ENCODE results near the gene FAAP20.

DNA sequence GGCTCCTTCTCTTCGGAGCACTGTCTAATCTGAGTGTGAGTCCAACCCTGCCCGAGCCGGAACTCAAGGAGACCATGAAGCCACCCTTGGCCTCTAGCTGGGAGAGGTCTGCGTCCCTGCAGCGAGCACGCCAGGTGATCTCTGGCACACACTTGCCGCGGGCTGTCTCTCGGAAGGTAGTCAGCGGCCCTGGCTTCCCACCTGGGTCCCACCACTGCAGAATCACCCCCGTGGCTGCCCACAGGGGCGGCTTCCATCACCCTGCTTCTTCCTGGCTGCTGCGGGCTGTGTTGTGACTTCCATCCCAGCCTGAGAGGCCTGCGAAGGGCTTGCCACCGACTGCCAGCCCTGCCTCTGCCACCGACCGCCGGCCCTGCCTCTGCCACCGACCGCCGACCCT lies 17.0 kb downstream of the FAAP20 start:
- TF ChIP-seq, protein P1, sequence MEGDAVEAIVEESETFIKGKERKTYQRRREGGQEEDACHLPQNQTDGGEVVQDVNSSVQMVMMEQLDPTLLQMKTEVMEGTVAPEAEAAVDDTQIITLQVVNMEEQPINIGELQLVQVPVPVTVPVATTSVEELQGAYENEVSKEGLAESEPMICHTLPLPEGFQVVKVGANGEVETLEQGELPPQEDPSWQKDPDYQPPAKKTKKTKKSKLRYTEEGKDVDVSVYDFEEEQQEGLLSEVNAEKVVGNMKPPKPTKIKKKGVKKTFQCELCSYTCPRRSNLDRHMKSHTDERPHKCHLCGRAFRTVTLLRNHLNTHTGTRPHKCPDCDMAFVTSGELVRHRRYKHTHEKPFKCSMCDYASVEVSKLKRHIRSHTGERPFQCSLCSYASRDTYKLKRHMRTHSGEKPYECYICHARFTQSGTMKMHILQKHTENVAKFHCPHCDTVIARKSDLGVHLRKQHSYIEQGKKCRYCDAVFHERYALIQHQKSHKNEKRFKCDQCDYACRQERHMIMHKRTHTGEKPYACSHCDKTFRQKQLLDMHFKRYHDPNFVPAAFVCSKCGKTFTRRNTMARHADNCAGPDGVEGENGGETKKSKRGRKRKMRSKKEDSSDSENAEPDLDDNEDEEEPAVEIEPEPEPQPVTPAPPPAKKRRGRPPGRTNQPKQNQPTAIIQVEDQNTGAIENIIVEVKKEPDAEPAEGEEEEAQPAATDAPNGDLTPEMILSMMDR (IDR thresholded peaks at IDR 0.05; ENCODE audit: poor library complexity), result no peak
- TF ChIP-seq EZH2 (IDR thresholded peaks at IDR 0.05; ENCODE audit: borderline replicate concordance), result no peak
- no peak for TF ChIP-seq EZH2phosphoT487 (IDR thresholded peaks at IDR 0.05; ENCODE audit: low read depth, severe bottlenecking, unreplicated experiment)

All from hepatocyte (in vitro differentiated cells).